Kidney glomerular epithelial cell (primary cell): ENCODE measurements around the gene ACACA.

ENCODE experiments used
- DNase-seq: peaks from one replicate; lab custom pipeline; 2025; lab: John Stamatoyannopoulos, UW

The ACACA gene

GRCh38 chr17:37131669-37132611, 274.7 kb downstream of the ACACA start:
- no peak for DNase-seq

GRCh38 chr17:37130984-37131446, 275.6 kb downstream of the ACACA start:
- peak; percentile 45 for DNase-seq

DNA sequence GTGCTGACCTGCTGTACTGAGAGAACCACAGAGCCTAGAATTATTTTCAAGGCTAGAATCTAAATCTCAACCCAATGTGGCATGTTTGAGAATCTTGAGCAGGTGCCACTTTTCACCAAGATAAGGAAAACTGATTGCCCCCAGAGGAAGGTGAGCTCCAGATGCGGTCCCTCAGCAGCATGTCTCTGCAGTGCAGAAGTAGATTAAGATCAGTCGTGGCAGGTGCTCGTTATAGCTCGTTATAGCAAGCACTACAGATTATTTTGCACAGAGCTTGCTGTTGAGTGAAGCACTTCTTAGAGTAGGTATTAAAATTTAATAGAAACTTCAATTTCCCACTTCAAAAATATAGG, 281.8 kb downstream of the ACACA start:
- DNase-seq, result no peak

DNA sequence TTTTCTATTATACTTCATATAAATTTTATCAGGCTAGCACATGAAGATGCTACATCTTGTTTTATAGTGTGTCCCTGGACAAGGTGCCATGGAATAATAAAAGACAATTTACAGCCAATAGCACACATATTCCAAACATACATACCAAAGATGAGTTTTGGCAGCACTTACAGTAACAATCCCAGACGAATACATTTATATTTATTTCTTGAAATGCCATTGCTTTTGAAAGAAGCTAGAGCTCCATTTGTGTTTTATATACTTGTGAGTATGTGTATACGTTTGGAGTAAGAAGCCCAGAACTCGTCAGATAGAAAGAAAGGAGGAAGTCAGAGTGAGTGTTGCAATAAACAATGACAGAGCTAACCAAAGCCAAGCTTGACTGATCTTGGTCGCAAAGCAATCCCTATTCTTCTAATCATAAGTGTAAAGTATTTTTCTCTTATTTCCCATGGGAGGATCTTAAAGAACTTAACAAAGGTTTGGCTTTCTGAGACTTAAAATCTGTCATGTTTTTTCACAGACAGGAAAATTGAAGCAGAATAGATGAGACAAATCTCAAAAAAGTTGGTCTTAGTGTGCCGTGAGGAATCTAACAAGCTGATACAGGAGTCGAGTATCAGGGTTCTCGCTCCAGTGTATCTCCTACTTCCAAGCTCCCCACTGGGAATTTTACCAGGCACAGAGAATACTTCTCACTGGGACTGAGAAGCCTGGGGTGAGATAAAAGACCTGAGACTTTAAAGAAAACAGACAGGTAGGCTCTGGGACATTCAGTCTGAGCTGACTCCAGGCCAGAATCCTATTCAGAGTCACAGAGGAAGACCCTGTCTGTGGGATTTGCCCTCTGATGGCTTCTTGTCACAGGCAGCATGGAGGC, 282.5 kb downstream of the ACACA start:
- DNase-seq, result no peak

DNA sequence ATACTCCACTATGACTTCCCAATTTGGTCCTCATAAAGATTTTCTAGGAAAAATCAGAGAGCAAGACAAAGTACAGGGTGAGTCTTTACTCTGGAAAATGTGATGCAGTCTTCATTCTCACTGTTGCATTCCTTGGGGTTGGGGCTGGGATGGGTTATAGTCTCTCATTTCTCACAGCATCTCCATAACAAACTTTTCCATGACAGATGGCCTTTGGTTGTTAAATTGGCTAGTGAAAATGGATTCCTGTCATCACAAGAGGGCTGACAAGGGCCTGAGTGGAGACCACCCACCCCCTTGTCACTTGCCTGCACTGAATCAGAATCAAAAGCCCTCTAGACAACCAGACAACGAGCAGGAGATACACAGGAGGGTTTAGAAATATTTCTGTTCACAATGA, 283.2 kb downstream of the ACACA start:
- no peak for DNase-seq

GRCh38 chr17:37121616-37122015, 285.0 kb downstream of the ACACA start:
- no peak for DNase-seq

GRCh38 chr17:37118366-37119137, 288.1 kb downstream of the ACACA start:
- DNase-seq, result no peak

DNA sequence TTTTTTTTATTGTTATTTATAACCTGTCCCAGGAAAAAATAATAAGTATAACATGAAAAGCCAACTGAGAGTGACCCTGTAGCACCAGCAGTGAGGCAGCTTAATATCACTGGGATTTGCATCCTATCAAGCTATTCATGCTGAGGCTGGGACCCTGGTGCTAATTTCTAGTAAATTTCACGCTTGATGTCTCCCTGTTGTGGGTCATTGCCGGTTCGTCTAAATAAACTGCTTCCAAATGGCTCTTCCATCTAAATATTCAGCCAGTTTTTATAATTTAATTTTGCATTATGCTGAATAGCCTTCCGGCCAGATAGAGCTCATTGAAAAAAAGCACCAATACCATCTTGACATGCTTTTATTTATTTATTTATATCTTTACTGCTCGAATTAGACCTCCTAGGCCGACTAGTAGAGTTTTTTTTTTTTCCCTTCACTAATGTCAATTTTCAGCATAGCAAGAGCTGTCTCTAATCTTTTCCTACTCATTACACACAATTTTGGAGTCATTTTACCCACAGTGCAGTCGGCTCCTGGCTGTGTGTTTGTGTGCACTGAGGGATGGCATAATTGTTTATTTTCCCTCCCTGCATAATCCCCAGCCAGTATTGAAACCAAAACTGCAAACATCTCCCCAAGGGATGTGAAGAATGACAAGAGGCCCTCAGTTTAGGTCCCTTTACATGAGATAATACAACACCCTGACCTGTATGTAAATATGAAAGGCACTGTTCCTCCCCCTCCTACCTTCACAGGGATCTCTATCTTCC, 289.1 kb downstream of the ACACA start:
- DNase-seq, result no peak

DNA sequence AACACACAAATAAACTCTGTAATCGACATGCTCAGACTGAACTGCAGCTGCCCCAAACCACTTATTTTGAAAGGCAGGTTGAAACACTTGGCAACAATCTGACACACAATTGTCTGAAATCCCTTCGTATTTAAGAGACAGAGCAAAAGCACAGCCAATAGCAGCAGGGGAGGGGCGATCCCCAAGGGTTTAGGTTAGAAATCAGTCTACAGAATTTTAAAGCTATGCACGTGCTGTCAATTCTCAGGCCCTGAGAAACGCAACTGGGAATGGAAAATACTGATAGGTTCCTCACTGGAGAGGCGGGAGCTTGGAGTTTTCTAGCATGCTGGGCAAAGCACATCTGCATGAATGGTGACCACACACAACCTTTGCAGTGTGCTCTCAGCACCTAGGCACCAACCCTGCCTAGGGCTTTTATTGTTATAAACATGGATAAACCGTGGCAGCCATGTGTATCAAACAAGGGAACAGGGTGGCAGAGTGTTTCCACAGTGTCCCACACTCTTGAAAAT, 289.9 kb downstream of the ACACA start:
- DNase-seq, result no peak

DNA sequence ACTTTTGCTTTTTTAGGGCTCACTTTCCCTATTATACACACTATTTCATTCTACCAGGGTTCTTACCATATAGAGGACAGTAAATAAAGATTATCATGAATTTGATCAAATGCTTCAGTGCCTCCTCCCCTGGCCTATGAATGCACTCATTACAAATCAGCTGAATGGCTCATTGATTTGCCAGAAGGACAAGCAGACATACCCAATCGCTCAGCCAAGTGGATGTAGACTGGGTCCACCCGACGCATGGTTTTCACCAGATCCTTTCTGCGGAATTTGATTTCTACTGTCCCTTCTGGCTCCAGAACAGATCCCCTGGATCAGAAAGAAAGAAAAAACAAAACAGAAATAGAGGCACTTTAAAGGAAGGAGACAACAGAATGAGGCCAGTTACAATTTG, 295.3 kb downstream of the ACACA start:
- no peak for DNase-seq

DNA sequence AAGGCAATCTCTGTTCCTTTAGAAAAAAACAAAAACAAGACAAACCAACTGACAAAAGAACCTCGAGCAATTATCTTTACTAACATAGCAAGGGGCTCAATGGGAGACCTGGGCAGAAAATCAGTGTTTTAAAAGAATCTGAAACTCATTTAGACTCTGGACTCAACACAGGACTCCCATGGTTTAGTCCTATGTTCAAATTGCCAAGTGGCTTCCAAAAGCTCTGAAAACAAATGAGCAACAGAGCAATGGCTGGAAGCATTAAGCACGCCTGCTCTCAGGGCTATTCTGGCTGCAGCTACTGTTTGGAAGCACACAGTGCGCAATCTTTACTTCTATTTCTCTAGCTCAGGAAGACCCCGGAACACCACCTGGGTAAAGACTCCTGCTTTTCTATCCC, 295.9 kb downstream of the ACACA start:
- no peak for DNase-seq

GRCh38 chr17:37109731-37110710, 296.6 kb downstream of the ACACA start:
- no peak for DNase-seq

DNA sequence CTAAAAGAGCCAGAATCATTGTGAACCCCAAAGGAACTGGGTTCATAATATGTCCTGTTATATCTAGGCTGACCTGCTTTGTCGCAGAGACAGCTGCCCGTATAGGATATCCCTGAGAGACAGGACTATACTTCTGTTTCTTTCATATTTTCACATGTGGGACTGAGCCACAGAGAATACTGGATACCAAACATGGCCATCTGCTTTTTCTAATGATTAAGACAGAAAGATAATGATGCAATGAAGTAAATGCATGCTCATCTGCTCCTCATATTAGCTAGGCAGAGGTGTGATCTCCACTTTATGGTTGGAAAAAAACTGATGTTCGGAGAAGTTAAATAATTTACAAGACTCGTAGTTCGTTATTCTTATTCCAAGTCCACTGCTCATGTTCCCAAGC, 297.5 kb downstream of the ACACA start:
- no peak for DNase-seq

DNA sequence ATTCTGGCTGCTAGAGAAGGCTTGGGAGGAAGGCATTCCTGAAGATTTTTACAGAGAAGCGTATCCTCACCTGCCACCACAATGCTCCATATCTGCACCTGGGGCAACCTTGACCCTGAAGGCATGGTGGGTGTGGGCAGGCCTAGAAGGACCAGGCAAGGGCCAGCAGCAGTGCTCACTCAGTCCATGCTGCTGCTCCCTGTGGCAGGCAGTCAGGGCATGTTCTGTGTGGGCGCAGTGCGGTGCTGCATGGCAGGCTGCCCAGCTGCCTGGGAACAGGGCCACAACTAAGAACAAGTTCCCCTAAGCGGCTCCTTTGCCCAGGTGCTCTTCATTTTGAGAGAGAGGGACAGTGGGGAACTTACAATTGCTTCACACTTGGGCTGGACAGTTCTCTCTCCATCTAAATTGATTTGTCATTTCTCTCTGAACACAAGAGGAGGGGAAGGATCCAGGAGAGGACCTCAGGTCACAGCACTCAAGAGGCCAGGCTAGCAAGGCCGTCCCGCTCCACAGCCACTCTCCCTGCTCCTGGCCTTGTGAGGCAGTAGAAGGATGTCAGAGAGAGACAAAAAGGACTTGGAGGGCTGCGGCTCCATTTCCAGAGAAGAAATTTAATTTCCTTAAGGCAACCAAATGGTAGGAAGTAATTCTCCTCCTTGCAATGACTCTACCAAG, 299.1 kb downstream of the ACACA start:
- DNase-seq, result no peak

DNA sequence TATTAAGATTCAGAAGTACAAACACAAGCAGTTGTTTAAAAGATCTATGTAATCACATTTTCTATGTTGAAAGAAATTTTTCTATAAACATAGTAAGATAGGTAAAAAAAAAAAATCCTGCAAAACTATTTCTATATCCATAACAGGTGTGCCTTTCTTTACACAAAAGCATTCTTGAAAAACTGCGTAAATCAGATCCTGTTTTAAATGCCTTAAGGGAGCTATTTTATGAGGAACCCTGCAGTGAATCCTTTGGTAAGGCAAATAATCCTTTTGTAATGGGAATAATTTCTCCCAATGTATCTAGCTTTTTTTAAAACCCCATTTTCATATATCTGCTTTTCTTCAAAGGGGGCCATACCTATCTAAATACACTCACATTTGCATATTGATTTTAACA, 300.6 kb downstream of the ACACA start:
- no peak for DNase-seq

DNA sequence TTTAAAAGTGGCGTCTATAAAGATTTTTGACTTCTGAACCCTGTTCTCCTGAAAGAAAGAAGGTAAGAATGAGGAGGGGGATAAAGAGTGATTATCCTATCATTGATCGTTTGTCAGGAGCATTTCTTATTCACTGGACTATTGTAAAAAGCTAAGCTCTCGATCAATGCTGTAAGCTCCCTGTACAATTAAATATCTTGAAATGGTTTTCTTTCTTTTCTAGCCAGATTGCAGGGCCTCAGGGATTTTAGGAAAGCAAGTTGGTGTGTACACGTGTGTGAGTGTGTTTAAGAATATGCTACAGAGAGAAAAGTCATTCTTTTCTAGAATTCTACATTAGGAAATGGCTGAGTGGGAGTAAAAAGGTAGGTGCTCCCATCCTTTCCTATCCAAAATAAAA, 303.4 kb downstream of the ACACA start:
- no peak for DNase-seq

DNA sequence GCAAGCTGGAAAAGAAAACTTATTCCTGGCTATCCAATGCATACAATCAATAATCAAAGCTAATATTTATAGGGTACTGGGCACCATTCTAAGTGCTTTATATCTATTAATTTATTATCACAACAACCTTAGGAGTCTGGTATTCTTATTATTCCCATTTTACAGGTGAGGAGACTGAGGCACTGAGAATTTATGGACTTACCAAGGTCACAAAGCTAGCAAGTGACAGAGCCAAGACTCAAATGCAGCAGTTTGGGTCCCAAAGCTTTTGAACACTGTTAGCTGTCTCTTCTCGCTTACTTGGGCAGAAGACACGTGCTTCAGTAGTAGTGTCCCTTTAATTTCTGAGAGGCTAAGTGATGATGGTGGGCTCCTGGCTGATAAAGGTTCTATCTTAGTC, 305.3 kb downstream of the ACACA start:
- no peak for DNase-seq

- DNase-seq, result no peak
Measured at GRCh38 chr17:37100231-37100630, 306.4 kb downstream of the ACACA start.

GRCh38 chr17:37098910-37099664, 307.5 kb downstream of the ACACA start:
- DNase-seq, result no peak
